ENCODE results near the gene RAP1GAP.

DNA sequence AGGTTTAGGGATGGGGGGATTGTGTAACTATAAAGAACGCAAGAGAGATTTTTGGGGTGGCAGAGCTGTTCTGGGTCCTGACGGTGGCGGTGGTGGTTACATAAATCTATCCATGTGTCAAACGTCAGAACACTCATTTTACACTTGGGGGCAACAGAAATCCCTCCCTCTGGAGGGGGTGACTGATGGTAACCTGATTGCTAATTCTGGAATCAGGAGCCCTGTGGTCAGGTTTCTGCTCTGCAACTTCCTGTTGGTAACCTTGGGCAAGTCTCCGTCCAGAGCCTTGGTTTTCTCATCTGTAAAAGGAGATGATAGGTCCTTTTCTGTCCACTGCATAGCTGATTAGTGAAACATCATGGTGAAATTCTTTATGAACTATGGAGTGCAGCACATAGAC is 119.1 kb downstream of the RAP1GAP start:
- TF ChIP-seq YY1 (IDR thresholded peaks at IDR 0.05) (no peak), EGR1 (IDR thresholded peaks at IDR 0.05; ENCODE audit: low read depth in 2 of 2) (no peak), MAX (IDR thresholded peaks at IDR 0.05) (no peak), GABPA (IDR thresholded peaks at IDR 0.05 in 1 of 2, conservative IDR thresholded peaks at IDR 0.05 in 1 of 2) (no peak), JUND (IDR thresholded peaks at IDR 0.05) (no peak), ZBTB33 (IDR thresholded peaks at IDR 0.05) (no peak), RAD21 (IDR thresholded peaks at IDR 0.05) (no peak), TAF1 (conservative IDR thresholded peaks at IDR 0.05) (no peak), ATF3 (IDR thresholded peaks at IDR 0.05) (no peak), HNF4A (conservative IDR thresholded peaks at IDR 0.05) (no peak), SP1 (IDR thresholded peaks at IDR 0.05) (no peak)
- TF ChIP-seq, protein P1, sequence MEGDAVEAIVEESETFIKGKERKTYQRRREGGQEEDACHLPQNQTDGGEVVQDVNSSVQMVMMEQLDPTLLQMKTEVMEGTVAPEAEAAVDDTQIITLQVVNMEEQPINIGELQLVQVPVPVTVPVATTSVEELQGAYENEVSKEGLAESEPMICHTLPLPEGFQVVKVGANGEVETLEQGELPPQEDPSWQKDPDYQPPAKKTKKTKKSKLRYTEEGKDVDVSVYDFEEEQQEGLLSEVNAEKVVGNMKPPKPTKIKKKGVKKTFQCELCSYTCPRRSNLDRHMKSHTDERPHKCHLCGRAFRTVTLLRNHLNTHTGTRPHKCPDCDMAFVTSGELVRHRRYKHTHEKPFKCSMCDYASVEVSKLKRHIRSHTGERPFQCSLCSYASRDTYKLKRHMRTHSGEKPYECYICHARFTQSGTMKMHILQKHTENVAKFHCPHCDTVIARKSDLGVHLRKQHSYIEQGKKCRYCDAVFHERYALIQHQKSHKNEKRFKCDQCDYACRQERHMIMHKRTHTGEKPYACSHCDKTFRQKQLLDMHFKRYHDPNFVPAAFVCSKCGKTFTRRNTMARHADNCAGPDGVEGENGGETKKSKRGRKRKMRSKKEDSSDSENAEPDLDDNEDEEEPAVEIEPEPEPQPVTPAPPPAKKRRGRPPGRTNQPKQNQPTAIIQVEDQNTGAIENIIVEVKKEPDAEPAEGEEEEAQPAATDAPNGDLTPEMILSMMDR (IDR thresholded peaks at IDR 0.05; ENCODE audit: low read depth, low read length, missing input control), result no peak
- TF ChIP-seq, protein P2, sequence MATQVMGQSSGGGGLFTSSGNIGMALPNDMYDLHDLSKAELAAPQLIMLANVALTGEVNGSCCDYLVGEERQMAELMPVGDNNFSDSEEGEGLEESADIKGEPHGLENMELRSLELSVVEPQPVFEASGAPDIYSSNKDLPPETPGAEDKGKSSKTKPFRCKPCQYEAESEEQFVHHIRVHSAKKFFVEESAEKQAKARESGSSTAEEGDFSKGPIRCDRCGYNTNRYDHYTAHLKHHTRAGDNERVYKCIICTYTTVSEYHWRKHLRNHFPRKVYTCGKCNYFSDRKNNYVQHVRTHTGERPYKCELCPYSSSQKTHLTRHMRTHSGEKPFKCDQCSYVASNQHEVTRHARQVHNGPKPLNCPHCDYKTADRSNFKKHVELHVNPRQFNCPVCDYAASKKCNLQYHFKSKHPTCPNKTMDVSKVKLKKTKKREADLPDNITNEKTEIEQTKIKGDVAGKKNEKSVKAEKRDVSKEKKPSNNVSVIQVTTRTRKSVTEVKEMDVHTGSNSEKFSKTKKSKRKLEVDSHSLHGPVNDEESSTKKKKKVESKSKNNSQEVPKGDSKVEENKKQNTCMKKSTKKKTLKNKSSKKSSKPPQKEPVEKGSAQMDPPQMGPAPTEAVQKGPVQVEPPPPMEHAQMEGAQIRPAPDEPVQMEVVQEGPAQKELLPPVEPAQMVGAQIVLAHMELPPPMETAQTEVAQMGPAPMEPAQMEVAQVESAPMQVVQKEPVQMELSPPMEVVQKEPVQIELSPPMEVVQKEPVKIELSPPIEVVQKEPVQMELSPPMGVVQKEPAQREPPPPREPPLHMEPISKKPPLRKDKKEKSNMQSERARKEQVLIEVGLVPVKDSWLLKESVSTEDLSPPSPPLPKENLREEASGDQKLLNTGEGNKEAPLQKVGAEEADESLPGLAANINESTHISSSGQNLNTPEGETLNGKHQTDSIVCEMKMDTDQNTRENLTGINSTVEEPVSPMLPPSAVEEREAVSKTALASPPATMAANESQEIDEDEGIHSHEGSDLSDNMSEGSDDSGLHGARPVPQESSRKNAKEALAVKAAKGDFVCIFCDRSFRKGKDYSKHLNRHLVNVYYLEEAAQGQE (IDR thresholded peaks at IDR 0.05), result no peak

Data from liver (tissue), 3 donors.